Sciatic nerve (tissue), 2 donors: ENCODE measurements around the gene ZFY. TPM values are rescaled to one million over a fixed set of nuclear protein-coding genes. Genes with fewer than 3 reads are reported as not detected.
"Not testable (repeated sequence)": the region's sequence is repeated elsewhere in the genome, so short reads cannot be mapped to it uniquely, and the experiment has no call there.

ENCODE experiments used
- ATAC-seq: fragments of 200-7000 bp; cut with Tn5 transposase; one replicate; pipeline ENCODE4 v1.9.1; 2020; ENCODE audit warnings: mild to moderate bottlenecking, moderate library complexity
- DNase-seq: peaks from one replicate; pipeline ENCODE4 v3.0.0-alpha.2; 2020; ENCODE audit warnings: low spot score
- intact Hi-C: fragments of 100-400 bp; cut with DNase I; formaldehyde crosslinking; loops from one replicate; pipeline ENCODE4 v1.14.2; 2022
- total RNA-seq: library from RNA; stranded (reverse); fragmentation: NEBNext Ultra II Directional; extraction: Animal tissue kit (Norgen Biotek cat#: 25700); gene quantifications from one replicate; pipeline ENCODE4 v1.2.1, GENCODE V29; 2021
- donor health status: DM: no; HTN: no; CAD: no.
- donor health status: DM: no; HTN: no; CAD: no.

ZFY gene
- total RNA-seq, 1 donor from 2014 or later: not detected

DNA sequence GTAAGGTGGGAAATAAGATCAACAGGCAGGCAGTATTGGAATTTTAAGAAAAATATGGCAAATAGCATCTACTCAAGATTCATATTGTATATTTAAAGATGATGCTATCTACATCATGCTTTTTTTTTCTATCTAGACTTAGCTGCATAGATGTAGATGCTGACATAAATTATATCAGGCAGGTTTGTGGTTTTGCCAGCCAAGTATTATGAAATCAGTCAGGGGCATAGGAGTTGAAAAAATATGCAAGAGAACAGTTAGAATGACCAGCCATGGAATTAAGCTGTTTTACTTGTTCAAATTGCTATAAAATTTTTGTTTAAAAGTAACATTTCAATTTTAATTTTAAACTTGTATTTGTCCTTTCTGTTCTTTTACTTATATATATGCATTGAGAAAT, 34.4 kb downstream of the ZFY start:
- intact Hi-C loops: no loop called here
- ATAC-seq: no peak
- no peak for DNase-seq

DNA sequence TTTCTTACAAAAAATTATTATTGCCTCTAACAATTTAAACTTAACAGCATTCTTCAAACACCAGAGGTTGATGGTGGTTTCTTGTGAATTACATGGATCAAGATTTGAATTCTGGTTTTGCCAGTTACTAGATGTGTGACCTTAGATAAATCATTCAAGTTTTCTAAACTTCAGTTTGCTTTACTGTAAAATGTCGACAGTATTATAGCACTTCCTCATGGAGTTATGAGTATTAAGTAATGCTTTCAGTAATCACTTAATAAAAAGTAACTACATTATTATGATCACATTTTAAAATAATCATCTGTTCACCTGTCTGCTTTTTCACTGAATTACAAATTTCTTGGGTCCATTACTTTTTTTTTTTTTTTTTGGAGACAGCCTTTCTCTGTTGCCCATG, 37.5 kb downstream of the ZFY start:
- intact Hi-C loops: no loop called here
- DNase-seq (no peak), ATAC-seq (no peak)

DNA sequence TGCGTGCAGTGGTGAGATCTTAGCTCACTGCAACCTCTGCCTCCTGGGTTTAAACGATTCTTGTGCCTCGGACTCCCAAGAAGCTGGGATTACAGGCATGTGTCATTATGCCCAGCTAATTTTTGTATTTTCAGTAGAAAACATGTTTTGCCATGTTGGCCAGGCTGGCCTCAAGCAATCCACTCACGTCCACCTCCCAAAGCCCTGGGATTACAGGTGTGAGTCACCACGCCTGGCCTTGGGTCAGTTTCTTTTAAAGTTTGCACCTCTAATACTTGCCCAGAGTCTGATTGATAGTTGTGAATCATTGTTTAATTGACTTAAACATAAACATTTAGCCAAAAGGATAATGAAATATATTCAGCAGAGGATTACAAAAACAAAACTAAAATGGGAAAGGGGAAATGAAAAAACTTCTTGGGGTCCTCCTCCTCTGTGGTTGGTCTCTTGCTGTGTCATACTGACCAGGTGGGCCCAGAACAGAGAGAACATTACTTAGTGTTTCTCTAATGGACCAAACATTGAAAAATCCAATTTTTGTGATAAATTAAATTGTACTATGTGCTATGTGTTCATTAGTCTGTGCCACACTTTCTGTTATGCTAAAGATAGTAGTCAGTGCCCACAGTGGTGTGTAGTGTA, 38.0 kb downstream of the ZFY start:
- ATAC-seq: no peak
- intact Hi-C loops: no loop called here
- no peak for DNase-seq

DNA sequence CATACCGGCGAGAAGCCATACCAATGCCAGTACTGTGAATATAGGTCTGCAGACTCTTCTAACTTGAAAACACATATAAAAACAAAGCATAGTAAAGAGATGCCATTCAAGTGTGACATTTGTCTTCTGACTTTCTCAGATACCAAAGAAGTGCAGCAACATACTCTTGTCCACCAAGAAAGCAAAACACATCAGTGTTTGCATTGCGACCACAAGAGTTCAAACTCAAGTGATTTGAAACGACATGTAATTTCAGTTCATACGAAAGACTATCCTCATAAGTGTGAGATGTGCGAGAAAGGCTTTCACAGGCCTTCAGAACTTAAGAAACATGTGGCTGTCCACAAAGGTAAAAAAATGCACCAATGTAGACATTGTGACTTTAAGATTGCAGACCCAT, 44.1 kb downstream of the ZFY start:
- no peak for DNase-seq
- ATAC-seq: no peak
- intact Hi-C loops: no loop called here

DNA sequence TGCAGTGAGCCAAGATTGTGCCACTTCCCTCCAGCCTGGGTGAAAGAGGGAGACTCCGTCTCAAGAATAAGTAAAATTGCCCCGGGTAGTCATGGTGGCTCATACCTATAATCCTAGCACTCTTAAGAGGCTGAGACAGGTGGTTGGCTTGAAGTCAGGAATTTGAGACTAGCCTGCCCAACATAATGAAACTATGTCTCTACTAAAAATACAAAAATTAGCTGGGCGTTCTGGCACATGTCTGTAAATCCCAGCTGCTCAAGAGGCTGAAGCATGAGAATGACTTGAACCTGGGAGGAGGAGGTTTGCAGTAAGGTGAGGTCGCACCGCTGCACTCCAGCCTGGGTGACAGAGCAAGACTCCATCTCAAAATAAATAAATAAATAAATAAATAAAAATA, 49.3 kb downstream of the ZFY start:
- no peak for ATAC-seq

DNA sequence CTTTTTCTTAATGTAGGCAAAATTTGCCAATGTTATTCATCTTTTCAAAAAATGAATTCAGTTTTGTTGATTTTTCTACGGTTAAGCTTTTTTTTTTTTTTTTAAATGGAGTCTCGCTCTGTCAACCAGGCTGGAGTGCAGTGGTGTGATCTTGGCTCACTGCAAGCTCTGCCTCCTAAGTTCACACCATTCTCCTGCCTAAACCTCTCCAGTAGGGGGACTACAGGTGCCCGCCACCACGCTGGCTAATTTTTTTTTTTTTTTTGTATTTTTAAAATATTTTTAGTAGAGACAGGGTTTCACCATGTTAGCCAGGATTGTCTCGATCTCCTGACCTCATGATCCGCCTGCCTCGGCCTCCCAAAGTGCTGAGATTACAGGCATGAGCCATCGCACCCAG, 52.0 kb downstream of the ZFY start:
- DNase-seq, intact Hi-C loops, ATAC-seq: not testable (repeated sequence)

More for the DNA sequence above, 49.3 kb downstream of the ZFY start:
- no peak for DNase-seq
- intact Hi-C loops: no loop called here

DNA sequence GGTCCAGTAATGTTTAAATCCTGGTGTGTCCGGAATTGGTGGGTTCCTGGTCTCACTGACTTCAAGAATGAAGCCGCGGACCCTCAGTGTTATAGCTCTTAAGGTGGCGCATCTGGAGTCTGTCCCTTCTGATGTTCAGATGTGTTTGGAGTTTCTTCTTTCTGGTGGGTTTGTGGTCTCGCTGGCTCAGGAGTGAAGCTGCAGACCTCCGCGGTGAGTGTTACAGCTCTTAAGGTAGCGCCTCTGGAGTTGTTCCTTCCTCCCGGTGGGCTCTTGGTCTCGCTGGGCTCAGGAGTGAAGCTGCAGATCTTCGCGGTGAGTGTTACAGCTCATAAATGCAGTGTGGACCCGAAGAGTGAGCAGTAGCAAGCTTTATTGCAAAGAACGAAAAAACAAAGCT, 62.2 kb downstream of the ZFY start:
- DNase-seq, ATAC-seq, intact Hi-C loops: not testable (repeated sequence)

DNA sequence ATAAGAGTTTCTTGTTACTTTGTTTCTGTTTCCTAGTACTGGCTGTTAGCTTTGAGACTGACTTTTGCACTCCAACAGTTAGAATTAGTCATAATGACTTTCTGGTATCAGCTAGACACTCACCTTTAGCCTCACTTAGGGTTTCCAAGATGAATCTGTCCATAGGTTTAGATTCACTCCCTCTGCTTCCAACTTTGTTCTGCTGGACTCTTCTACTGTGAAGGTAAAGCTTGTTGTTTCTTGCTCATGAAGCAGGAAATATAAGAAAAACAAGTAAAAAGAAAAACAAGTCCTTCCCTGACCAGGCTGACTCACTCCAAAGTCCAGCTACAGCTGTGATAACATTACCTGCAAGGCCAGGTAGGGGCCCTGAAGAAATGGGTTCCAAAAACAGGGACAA, 67.0 kb downstream of the ZFY start:
- DNase-seq (no peak), ATAC-seq (no peak)
- intact Hi-C loops: no loop called here

DNA sequence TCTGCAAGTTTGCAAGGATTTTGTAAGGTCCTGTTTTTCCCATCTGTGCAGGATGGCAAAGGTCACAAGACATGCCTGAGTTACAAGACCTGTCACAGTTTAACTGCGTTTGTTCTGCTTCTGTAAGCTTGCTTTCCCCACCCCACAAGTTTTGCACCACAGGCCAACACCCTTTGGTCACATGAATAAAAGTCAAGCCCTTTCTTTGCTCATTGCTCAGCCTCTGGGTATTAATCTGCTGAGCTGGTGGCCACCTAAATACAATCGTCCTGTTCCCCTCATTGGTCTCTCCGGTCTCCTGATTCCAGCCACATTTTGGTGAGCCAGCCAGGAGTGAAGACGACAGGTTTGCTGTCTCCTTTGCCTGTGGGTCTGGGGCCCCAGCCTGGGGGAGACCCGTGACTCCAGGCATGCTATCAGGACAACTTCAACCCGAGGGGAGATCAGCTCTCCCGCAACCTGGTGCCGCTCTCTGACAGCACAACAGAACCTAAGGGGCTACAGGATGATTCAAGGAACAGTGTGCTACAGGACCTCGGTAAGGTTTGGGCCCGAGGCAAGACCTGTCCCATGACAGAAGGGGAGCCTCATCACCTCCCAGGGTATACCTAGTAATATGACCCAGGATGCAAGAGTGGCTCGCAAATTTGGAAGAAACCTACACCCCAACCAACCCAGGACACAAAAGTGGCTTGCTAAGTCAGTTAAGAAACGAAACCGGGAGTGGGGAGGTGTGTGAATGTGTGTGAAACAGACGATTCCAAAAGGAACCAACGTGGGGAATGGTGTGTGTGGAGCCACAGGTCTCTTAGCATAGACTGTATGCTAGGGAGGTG, 67.7 kb downstream of the ZFY start:
- intact Hi-C loops: no loop called here

DNA sequence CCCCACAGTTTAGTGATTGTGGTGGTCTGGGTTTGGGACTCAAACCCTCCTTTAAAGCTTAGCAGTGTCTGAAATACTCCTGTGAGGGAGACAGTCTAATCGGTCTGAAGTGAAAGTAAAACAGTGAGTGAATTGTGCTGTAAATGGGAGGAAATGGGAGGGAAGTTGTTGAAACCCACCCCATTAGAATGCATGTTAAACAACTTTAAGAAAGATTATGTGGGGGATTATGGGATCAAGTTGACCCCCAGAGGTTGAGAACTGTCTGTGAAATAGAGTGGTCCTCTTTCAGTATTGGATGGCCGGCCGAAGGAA, 68.3 kb downstream of the ZFY start:
- intact Hi-C loops: no loop called here
- ATAC-seq: no peak
- DNase-seq: no peak

More for the DNA sequence above, 67.7 kb downstream of the ZFY start:
- DNase-seq (no peak), ATAC-seq (no peak)

DNA sequence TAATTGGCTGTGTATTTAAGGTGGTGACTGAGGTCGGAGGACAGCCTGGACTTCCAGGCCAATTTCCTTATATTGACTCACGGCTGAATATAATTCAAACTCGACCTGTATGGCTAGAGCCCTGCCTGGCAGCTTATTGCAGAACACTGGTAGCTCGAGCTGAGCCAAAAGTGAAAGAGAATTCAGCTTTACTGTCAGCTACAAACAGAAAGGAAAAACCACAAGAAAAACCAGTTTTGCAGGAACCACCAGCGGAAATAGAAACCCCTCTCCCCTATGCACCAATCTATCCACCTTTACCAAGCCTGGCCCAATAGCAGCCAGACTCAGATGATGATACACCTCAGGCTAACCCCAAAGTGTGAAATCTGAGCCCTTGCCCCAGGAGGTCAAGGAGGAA, 68.7 kb downstream of the ZFY start:
- ATAC-seq (no peak), DNase-seq (no peak)
- intact Hi-C loops: no loop called here

DNA sequence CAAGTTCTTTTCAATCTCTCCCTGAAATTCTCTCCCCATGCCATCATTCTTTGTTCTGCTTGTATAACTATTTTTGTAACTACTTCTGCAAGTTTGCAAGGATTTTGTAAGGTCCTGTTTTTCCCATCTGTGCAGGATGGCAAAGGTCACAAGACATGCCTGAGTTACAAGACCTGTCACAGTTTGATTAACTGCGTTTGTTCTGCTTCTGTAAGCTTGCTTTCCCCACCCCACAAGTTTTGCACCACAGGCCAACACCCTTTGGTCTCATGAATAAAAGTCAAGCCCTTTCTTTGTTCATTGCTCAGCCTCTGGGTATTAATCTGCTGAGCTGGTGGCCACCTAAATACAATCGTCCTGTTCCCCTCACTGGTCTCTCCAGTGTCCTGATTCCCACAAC, 70.8 kb downstream of the ZFY start:
- intact Hi-C loops, DNase-seq, ATAC-seq: not testable (repeated sequence)

DNA sequence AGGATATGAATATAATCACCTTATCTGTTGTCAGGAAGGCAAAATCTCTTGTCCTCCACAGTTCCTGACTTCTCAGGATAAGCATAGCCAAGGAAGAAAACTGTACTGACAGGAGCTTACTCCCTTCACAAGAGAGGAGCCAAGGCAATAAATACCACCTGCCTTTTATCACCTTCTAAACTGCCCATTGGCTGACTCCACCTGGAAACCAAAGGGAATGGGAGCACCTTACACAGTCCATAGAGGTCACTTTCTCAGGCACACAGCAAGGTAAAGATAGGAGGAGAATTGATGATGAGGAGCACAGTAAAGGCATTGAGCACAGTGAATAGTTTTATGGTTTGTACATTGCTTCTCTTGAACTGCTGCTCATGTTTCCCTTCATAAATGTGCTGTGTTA, 72.8 kb downstream of the ZFY start:
- intact Hi-C loops: no loop called here
- no peak for DNase-seq
- ATAC-seq: no peak

DNA sequence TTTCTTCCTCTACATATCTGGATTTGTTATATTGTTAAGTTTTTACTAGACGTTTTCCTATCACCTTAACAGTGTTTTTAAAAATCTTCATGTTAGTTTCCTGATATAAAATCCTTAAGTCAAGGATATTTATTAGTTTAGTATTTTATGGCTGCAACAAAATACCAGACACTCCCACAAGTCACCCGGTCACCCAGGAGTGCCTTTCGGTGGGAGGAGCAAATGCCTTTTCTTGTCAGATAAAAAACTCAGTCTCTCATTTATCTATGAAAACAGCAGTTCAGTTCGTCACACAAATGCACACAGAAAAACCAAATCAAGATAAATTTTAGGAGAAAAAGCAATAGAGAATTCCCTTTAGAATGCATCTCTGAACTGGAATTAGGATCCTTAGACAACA, 77.0 kb downstream of the ZFY start:
- ATAC-seq: no peak
- DNase-seq: no peak
- intact Hi-C loops: no loop called here

DNA sequence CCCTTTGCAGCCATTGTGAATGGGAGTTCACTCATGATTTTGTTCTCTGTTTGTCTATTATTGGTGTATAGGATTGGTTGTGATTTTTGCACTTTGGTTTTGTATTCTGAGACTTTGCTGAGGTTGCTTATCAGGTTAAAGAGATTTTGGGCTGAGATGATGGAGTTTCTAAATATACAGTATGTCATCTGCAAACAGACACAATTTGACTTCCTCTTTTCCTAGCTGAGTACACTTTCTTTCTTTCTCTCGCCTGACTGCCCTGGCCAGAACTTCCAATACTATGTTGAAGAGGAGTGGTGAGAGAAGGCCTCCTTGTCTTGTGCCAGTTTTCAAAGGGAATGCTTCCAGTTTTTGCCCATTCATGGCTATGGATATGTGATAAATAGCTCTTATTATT, 81.4 kb downstream of the ZFY start:
- ATAC-seq (no peak), DNase-seq (no peak)
- intact Hi-C loops: no loop called here

DNA sequence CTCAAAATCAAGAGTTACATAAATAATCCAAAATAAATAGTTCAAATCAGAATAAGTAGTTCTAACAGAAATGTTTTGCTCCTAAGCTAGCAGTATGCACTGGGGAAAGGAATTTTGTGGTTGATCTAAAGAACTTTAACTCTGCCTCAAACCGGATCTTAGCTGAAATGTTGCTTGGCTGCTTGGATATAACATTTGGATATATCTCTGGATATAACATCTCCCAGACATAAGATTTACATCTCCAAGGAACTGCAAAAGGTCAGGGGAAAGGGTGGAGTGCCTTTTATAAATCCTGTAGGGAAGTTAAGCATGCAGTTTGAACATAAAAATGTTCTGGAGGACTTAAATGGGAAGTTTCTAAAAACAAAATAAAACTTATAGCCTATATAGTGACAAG, 83.4 kb downstream of the ZFY start:
- no peak for ATAC-seq
- DNase-seq: no peak
- intact Hi-C loops: no loop called here

DNA sequence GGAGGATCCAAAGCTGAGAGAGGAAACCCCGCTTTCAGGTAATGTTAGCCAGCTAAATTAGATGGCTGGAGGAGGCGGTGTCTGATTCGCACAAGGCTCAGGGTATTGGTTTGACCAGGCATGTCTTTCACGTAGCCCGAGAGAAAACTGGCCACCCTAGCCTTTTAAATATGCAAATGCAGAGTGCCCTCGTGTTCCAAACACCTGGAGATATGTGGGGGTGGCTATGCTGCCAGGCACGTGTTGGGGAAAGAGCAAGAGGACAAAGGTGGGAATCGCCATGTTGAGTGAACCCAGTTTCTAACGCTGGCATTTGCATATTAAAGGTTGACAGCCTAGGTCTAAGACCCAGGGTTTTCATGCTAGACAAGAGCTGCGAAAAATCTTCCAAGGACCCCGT, 84.4 kb downstream of the ZFY start:
- no peak for ATAC-seq
- DNase-seq: no peak
- intact Hi-C loops: no loop called here

DNA sequence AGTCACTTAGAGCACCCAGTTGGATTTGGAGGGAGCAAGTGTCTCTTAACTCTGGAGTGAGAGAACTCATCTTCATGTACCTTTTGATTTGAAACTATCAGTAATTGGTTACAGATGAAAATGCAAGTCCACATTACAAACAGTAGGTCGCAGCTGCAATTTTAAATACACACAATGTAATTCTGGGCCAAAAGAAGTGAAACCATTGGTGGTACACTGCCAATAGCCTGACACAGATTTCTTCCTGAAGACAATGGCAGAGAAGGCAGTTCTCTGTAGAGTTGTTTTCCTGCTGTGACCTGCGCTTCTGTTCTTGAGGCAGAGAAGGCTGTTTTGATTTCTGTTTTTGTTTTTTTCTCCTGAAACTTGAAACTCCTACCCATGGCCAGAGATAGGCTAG, 86.0 kb downstream of the ZFY start:
- DNase-seq: no peak
- ATAC-seq: no peak
- intact Hi-C loops: no loop called here

DNA sequence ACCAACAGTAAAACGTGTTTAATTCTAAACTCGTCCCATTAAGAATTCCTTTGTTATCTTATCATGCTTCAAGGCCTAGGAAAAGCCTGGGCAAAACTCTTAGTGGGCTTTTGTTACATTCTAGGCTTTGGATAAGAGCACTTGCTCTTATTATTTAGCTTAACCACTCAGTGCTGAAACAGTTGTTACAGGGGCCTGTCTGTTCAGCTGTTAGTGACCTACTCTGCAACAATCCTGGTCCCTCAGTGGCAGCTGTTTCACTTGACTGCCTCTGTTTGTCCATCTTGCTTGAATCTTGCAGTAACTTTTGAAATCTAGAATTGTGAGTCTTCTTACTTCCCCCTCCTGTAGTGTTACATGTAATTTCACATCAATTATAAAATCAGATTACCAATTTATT, 88.4 kb downstream of the ZFY start:
- intact Hi-C loops: no loop called here
- ATAC-seq (no peak), DNase-seq (no peak)

DNA sequence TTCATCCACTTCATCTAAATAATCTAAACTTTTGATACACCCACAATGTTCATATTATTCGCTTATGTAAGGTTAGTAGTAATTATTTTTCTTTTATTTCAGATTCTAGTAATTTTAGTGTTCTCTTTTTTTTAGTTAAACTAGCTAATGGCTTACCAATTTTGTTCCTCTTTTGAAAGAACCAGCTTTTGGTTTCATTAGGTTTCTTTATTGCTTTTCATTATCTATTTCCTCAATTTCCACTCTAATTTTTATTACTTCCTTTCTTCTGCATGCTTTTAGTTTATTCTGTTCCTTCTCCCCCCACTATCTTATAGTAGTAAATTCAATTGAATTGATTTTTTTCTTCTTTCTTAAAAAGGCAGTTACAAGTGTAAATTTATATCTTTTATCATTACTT, 90.2 kb downstream of the ZFY start:
- ATAC-seq (no peak), DNase-seq (no peak)
- intact Hi-C loops: no loop called here
